NCI-H2029 (cell line): ENCODE data around the gene CREB3L2.

Experiments used
- DNase-seq: peaks from one replicate; lab custom pipeline; 2025; lab: John Stamatoyannopoulos, UW

CREB3L2 gene

DNA sequence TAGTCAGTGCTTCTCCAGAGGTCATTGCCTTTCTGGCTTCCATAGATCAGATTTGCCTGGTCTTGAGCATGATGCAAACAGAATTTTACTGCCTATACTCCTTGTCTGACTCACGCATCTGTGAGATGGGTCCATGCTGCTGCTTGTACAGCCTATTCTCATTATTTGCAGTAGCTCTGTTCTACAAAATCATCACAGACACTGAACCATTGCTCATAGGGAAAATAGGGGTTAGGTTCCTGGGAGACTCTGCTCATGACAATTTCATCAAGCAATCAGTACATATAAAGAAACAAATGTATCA lies 7.4 kb upstream of the CREB3L2 start:
- DNase-seq: no peak

DNA sequence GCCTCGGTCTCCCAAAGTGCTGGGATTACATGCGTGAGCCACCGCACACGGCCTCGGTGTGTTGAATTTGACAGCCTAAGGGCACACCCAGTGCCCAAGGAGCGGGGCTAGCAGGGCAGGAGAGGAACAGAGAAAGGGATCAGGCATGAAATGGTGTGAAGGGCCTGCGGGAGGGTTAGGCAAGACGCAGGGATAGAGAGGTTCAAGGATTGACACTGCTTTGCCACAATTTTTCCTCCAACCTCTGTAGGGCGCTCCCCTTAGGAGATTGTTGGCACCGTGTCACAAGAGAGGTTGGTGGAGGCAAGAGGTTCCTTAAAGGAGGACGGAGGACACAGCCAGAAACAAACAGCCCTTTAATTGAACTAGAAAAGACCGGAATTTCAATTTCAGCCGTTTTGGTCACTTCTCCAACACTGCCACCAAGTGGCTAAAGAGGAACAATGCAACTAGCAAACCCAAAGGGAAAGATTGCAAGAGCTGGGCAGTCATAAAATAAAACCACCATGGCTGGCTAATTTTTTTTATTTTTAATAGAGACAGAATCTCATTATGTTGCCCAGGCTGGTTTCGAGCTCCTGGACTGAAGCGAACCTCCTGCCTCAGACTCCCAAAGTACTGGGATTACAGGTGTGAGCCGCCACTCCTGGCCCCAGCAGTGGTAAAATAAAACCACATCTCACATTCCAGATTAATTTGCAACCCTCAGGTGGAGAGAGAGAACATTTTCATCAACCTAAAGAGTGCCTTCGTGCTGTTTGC lies 6.9 kb upstream of the CREB3L2 start:
- peak; percentile 48 for DNase-seq

DNA sequence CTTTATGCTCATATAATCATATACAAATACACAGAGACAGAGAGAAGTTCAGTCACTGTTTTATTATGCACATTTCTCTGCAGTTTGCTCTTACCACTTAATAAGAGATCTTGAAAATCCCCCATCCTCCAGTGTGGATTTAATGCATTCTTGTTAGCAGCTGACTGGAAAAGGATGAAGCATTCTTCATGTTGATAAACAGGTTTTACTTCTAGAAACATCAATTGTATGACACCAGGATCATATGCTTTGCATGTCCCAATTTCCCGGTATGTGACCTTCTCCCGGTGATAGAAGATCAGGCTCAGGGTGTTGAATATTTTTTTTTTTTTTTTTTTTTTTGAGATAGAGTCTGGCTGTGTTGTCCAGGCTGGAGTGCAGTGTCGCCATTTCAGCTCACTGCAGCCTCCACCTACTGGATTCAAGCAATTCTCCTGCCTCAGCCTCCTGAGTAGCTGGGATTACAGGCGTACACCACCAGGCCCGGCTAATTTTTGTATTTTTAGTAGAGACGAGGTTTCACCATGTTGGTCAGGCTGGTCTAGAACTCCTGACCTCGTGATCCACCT lies 6.2 kb upstream of the CREB3L2 start:
- no peak for DNase-seq

DNA sequence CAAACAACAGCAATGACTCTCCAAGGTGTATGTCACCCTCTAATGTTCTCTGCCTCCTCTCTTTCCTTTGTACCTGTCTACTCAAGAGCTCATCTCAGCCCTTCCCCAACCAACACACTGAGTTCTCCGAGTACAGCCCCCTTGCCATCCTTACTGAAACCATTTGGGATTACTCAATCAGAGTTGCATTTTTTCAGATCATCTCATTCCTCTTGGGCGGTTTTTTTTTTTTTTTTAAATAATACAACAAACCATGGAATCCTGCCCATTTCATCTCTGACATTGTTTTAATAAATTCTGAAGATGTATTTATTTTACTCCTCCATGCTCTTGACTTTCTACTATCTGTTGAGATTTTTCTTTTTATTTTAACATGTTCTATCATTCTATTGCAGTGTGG lies 4.2 kb upstream of the CREB3L2 start:
- no peak for DNase-seq

DNA sequence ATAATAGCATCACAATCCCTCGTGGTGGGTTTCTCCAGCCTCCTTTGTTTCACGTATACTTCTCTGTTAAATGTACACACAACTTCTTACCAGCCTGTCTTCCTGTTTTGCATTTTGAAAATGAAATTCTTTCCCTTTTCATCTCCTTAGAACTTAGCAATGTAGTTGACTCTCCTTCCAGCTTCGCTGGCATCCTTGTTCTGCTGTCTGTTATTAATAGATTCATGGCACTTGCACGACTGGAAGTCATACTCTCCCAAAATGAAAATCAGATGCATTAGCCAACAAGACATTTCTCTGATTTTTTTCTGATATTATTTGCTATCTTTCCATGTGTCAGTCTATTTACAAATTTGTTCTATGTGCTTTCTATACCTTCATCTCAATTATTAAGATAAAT lies 3.0 kb upstream of the CREB3L2 start:
- no peak for DNase-seq

DNA sequence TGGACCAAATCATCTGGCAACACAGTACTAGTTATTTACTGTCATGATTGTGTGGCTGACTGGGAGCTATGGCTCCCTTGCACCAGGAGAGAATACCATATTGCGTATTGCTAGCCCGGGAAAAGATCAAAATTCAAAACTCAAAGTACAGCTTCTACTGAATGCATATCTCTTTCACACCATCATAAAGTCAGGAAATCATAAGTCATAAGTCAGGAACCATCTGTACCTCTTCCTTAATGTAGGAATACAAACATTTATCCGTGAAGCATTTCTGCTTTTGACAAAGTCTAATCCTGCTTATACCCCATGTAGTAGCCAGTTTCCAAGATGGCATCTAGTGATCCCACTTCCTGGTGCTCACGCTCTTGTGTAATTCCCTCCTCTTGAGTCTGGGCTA lies 2.2 kb upstream of the CREB3L2 start:
- no peak for DNase-seq

DNA sequence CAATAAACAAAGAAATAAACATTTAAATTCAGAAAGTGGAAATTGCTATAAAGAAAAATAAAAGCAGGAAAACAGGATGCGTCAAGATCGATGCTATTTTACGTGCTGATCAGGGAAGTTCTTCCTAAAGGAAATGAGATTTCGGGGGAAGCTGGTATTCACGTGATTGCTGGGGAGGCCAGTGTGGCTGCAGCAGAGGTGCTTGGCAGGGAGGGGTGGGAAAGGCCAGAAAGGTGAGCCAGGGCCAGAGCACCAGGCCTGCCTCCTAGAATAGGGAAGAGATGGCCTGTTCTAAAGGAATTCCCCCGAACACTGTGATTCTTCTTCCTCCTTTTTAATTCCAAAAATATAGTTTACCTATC lies 923 bp upstream of the CREB3L2 start:
- no peak for DNase-seq

DNA sequence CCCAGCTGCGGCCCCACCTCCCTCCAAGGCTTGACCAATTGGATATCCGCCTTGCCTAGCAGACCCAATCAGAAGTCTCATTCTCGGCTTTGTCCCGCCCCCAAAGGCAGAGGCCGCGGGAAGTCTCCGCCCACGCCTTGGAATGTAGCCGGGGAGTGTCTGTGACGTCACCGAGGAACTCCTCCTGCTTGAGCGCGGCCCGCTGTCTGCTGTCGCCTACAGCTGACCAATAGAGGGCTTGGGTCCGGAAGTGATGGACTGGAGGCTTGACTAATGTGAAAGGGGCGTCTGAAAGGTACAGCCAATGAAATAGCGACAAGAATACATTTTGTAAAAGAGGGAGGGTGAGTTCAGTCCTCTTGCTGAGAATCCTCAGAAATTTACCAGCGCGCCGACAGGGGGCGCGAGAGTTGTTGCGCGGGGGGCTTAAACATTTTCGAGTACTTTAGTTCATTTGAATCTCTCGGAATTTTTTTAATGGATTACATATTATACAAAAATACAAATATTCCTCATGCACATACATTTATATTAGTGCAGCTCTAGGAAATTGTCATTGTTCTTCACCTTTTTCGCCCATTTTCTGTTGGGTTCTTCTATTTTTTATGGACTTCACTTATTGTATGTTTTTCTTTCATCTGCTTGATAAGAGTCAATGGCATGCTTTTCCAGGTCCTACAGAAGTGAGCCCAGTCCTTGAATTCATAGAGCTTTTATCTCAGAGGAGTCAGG lies 376 bp upstream of the CREB3L2 start:
- DNase-seq: peak; percentile 99

DNA sequence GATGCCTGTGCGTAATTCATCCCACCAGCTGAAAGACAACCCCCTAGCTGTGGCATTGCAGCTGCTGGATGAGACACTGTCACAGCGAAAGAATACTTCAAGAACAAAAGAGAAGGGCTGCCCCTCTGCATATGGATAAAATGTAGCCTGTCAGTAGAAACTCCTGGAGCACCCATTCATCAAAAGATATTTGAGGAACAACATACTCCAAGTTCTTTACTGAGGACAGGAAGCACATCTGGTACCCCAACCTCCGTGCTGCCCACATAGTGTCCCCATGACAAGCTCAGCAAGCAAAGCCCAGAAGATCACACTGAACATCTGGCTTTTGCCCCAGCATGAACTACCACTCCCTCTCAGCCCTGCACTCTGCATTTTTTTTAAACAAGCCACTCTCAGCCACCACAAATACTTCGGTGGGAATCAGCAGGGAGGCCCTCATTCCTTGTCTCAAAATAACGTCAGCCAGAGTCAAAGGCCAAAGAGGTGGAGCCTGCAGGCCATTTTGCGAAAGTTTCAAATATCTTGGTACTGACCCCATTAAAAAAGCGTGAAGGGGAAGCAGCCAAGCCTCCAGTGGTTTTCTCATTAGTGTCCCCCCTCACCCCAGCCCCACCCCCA lies 1.7 kb downstream of the CREB3L2 start:
- no peak for DNase-seq

DNA sequence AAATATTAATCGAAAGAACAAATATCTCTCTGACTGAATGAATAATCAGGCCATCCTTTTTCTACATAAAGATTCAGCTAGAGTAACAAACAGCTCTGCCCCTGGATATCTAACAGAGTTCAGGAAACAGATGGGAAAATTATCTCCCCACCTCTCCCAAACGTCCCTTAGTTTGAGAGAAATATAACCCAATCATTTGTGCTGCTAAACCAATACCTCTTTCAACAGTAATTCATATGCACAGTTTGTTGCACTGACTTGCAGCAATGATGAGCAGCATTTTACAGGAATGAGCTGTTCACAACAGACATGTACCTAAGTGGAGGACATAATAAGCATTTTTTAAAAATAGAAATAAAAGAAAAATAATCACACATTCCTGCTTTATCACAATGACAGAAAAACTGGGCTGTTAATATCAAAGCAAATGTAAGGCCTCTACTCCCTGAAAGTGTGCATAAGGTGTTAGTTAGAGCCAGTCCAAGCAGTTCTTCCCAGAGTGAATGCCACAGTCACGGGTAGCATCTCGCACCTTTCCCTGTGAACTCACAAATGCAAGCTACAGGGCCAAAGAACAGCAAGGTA lies 2.3 kb downstream of the CREB3L2 start:
- no peak for DNase-seq

DNA sequence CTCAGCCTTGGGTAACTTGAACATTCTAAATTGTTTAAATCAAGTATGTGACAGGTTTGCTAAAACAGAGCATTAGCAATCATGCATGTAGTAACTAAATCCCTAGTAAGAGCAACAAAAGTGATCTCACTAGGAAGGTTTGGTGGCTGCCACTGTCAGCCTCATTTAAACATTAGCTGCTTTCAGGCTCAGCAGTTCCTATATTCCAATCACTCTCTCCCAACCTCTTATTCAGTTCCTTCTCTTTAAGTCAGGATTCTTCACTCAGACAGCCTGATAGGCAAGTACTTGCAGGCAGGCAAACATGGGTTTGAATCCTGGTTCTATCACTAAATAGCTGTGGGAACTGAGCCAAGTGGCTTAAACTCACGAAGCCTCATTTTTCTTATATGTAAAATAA lies 3.6 kb downstream of the CREB3L2 start:
- DNase-seq: no peak

DNA sequence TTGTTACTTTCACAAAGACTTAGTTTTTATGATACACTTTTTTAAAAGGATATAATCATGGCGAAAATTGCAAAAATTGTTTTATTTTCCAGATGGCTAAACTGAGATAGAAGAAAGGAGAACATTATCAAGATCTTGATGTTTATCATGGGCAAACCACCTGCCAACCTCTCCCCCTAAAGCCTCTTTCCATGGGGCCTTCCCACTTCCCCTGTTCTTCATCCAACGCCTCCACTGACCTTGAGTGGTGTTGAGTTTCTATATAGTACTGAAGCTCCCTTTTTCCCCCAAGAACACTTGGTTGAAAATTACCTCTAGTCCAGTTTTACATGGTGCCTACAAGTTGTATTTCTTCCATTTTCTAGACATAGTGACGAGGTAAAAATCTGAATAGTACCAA lies 5.0 kb downstream of the CREB3L2 start:
- no peak for DNase-seq

DNA sequence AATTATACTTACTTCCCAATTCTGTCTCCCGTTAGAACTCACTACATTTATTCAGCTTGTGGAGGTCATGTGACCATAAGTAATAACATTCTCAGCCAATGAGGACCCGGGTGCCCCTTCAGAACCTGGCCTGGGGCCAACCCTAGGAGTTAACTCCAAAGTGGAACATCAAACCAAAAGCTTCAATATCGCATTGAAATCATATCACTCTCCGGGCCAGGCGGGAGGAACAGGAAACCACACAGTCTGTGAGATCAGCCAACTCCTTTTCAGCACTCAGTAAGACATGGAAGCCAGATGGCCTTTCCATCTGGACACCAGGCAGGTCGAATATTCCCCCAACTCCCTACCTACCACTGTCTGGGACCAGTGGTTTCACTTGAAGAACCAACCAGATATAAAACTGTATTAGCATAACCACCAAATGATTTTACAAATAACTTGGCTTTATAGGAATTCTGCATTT lies 5.5 kb downstream of the CREB3L2 start:
- no peak for DNase-seq

DNA sequence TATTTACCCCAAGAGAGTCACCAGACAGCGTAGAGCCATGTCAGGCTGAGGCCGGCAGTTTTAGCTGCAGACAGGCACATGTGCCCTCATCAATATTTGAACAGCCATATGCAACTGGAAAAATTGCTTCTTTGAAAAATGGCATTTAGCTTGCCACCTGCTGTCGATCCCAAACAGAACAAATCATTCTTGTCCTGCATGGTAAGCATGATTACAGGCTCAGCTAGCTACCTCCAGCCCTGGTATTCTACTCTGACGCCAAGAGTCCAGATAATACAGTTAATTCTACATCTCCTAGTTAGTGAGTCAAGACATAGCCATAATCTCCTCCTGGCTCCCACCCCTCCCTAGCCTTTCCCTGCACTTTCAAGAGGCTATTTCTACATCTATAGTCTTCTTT lies 7.7 kb downstream of the CREB3L2 start:
- DNase-seq: no peak

DNA sequence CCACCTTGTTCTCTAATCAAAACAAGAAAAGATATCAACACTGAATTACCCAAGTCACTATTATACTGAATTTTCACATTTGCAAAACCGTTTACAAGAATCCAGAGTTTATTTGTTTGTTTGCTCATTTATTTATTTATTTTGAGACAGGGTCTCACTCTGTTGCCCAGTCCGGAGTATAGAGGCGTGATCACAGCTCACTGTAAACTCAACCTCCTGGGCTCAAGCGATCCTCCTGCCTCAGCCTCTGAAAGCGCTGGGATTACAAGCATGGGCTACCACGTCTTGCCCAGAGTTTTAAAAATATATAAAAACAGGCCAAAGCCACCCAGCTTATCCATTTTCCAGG lies 8.5 kb downstream of the CREB3L2 start:
- no peak for DNase-seq

DNA sequence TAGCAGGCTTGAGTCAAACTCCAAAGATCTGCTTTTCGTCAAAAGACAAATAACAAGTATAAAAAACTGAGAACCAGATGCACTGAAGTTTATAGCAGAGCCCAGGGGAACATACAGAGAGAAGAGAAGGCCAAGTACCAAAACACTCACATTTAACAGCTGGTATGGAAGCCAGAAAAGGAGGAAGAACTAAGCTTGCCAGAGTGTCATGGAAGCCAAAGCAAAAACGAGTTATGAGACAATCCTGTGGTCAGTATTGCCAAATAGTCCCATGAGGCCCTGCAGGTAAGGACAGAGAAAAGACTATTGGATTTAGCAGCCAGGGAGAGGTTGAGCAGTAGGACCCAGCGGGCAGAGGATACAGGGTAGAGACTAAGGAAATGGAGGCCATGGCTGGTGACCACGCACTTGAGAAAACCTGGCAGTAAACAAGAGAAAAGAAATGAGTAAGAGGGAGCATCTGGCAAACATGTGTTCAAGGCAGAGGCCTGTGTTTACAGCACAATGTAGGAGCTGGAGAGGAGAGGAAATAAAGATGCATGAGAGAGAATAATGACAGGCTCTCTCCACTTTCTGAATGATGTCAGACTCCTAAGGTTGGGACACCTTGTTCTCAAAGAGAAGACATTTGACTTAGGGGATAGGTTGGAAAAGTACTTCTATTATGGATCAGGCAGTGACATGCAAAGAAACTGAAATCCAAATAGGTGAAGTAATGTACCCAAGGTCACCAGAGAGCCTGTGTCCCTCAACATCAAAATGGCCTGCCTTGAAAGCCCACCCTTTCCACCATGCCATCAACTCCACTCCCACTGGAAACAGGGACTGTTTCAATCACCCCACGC lies 9.1 kb downstream of the CREB3L2 start:
- peak; percentile 14 for DNase-seq

DNA sequence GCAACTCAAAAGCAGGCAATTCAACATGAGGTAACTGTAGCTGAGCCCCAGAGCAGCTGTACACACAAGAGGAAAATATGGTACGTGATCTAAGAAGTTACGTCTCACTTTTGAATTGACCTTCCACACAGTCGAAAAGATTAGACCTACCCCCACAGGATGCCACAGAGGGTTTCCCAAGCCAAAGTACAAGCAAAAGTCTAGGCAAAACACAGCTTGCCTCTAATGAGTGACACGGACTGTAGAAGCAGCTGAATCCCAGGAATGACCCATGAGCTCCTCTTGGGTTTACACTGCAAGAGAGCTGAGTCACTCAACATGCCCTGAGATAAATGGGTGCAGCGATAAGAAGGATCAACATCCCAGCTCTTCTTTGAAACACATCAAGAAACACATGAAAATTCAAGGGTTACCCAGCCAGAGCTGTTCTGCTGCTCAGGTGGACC lies 9.8 kb downstream of the CREB3L2 start:
- DNase-seq: no peak

DNA sequence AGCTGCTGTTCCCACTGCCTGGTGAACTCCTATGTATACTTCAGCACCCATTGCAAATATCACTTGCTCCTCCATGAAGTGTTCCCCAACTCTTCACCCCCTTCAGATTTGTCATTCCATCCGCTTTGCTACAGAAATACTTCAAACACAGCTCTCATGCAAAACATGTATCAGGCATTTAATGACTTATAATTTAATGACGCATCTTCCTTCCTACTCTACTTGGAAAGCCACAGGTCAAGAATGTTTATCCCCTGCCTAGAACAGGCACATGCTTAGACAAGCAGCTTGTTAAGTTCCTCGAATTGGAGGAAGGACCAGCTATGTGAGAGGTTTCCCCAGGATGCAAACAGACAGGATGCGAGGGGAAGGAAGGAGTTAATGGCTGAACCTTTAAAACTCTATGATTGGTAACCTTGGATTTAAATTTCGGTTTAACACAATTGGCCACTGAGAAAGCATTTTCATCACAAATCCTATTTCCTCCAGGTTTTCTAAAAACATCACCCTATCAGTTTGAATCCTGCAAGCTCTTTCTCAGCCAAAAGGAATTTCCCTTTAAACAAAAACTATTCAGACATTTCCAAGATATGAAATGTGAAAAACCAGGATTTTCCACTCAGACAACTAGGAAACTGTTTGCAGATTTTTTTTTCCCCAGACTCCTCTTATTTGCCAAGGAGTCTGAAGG lies 11.5 kb downstream of the CREB3L2 start:
- no peak for DNase-seq

DNA sequence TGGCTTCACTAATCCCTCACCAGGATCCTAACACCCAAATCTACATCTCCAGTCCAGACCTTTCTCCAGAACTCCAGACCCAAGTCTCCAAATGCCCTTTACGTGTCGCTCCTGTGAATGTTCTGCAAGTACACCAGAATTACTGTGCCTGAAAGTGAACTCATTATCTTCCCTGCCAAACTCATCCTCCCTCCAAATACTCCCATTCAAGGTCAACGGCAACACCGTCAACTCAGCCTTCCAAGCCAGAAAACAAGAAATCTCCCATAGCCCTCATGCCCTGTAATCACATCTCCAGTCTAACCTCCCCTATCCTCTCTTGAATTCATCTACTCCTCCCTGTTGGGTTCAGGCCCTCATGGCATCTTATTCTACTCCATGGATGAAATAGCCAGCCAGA lies 12.3 kb downstream of the CREB3L2 start:
- no peak for DNase-seq

DNA sequence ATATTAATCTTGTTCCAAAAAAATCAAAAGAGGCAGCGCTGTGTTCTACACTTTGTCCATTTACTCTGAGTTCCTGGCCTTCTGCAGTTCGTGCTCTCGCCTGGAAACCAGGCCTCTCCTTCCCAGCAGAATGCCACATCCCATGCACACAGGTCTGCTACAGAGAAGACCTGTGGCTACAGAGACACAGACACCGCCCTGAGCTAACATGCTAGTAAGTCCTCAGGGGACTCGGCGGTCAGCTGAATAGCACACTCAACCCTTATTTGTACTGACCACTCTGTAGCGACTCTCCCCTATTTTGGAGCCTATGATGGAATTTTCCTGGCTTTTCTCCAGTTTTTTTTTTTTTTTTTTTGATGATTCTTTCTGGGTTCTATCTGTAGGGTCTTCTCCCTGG lies 12.8 kb downstream of the CREB3L2 start:
- no peak for DNase-seq

DNA sequence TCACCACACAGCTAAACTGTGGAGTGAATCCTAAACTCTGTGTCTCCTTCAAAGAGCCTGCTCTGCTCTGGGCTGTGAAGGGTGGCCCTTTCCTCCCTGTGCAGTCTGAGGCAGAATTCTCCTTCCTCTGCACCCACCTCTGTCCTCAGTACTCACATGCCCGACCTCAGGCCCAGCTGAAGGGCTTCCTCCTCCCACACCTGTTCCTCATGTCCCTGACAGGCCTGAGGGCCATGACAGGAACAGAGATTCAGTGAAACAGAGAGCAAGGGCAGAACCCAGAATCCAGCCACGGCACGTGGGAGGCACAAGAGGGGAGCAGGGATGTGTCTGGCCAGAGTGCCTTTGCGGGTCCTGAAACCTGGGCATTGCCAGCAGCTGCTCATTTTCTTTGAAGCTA lies 13.9 kb downstream of the CREB3L2 start:
- DNase-seq: no peak
